Retinal pigment epithelial cell (primary cell): Measurements from ENCODE around the gene PAXX.
A peak's percentile ranks its signal among the peaks of the same experiment; 100 is the strongest.
"Not testable (repeated sequence)": the region's sequence is repeated elsewhere in the genome, so short reads cannot be mapped to it uniquely, and the experiment has no call there.

Source experiments
- DNase-seq: peaks from one replicate; pipeline ENCODE4 v3.0.0-alpha.2; 2010; ENCODE audit warnings: low read depth
- H3K4me3 ChIP-seq: 2 replicates; pipeline ENCODE4 v1.5.1; 2011; ENCODE audit warnings: mild to moderate bottlenecking, low read length, control low read depth, moderate library complexity
- CTCF ChIP-seq: conservative IDR thresholded peaks from 2 replicates; pipeline ENCODE4 v1.5.1; 2011; ENCODE audit warnings: low read depth, low read length, control low read depth, inconsistent platforms

PAXX gene

GRCh38 chr9:136997830-136998234, 5.6 kb downstream of the PAXX start:
- H3K4me3 ChIP-seq, result no peak overlapping the region
- no peak for DNase-seq
- no peak for TF ChIP-seq CTCF

- no peak for DNase-seq
- no peak overlapping the region for H3K4me3 ChIP-seq
- TF ChIP-seq CTCF, result no peak
These were observed 8.1 kb downstream of the PAXX start for GRCh38 chr9:137000177-137000930.

- DNase-seq, result no peak
- no peak for TF ChIP-seq CTCF
- H3K4me3 ChIP-seq, result no peak overlapping the region
These were observed 9.8 kb downstream of the PAXX start for GRCh38 chr9:137001857-137002645.

- no peak overlapping the region for H3K4me3 ChIP-seq
- TF ChIP-seq CTCF, result no peak
- no peak for DNase-seq
These were observed 10.4 kb downstream of the PAXX start for GRCh38 chr9:137002646-137003041.

- peak; percentile 37 for TF ChIP-seq CTCF
- H3K4me3 ChIP-seq, DNase-seq: not testable (repeated sequence)
These were observed 12.1 kb downstream of the PAXX start for GRCh38 chr9:137004285-137004684.

GRCh38 chr9:137006116-137007003, 14.1 kb downstream of the PAXX start:
- no peak for DNase-seq
- no peak for TF ChIP-seq CTCF
- no peak overlapping the region for H3K4me3 ChIP-seq
